Epithelial cell of esophagus (primary cell): ENCODE measurements around the gene ABCA10.

Experiments
- DNase-seq: peaks from one replicate; pipeline ENCODE4 v3.0.0; 2010; ENCODE audit warnings: low read depth
- H3K4me3 ChIP-seq: 2 replicates; pipeline ENCODE4 v1.5.1; 2011; ENCODE audit warnings: mild to moderate bottlenecking, low read length, control low read depth
- TF ChIP-seq, protein P1 (sequence below): IDR thresholded peaks from 2 replicates; pipeline ENCODE4 v1.5.1; 2011; ENCODE audit warnings: low read depth, mild to moderate bottlenecking, low read length, control low read depth, inconsistent platforms; ENCODE audit not compliant: insufficient read depth; ENCODE audit errors: missing control alignments

Gene ABCA10

DNA sequence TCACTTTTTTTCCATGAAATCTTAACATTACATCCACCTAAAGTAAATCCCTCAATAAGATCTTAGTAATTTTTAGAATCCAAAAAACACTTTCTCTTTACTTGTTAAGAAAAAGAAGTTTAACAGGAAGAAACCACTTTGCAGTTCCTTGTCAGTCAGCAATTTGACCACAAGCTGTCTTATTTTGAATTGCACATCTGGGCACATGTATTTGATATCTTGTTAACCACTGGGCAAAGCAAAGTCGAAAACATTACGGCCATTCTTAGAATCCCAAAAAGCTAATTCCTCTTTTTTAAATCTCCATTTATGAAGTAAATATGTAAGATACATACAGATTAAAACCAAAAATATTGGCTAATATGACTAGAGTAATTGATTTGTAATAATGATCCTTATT lies 1.1 kb downstream of the ABCA10 start:
- TF ChIP-seq, protein P1, sequence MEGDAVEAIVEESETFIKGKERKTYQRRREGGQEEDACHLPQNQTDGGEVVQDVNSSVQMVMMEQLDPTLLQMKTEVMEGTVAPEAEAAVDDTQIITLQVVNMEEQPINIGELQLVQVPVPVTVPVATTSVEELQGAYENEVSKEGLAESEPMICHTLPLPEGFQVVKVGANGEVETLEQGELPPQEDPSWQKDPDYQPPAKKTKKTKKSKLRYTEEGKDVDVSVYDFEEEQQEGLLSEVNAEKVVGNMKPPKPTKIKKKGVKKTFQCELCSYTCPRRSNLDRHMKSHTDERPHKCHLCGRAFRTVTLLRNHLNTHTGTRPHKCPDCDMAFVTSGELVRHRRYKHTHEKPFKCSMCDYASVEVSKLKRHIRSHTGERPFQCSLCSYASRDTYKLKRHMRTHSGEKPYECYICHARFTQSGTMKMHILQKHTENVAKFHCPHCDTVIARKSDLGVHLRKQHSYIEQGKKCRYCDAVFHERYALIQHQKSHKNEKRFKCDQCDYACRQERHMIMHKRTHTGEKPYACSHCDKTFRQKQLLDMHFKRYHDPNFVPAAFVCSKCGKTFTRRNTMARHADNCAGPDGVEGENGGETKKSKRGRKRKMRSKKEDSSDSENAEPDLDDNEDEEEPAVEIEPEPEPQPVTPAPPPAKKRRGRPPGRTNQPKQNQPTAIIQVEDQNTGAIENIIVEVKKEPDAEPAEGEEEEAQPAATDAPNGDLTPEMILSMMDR = no peak

DNA sequence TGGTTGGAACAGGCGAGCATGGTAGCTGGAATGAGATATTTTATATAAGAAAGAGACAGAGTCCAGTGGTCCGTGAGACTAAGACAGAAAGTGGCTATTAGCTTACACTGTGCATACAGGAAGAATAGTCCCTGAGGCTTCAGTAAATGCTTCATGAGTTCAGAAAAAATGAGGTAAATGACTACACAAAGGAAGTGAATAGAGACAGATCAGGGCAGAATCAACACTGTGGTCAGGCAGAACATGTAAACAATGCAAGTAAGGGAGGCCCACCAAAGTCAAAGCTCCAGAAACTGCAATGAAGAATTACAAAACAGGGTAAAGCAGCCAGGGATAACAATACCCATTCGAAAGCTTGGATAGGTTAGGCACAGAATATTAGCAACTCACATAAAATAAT lies 4.8 kb downstream of the ABCA10 start:
- TF ChIP-seq, protein P1 = no peak
- DNase-seq = peak; percentile 14

More for the DNA sequence above, 1.1 kb downstream of the ABCA10 start:
- H3K4me3 ChIP-seq = no peak overlapping the region
- DNase-seq = no peak

DNA sequence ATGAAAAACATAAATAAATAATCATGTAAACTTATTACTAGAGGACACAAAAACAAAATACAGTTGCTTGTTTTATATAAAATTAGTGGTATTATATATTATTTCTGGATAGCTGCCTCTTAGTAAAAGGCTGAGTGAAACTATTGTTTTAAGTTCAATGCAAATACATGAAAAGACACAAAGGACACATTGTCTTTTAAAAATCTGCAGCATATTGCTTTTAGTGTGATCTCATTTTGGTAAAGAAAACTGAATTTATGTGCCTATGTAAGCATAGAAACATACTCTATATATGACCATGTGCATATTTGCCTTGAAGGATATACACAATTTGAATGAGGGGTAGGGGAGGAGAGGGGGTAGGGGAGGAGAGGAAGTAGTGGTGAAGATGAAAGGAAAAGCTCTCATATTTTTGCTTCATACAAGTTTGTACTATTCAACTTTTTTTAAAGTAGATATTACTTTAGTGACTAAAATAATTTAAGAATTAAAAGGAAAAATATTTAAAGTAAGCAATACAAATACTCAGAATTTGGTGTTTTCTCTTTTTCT lies 5.8 kb downstream of the ABCA10 start:
- H3K4me3 ChIP-seq = no peak overlapping the region
- DNase-seq = no peak
- TF ChIP-seq, protein P1 = no peak

More for the DNA sequence above, 4.8 kb downstream of the ABCA10 start:
- no peak overlapping the region for H3K4me3 ChIP-seq

DNA sequence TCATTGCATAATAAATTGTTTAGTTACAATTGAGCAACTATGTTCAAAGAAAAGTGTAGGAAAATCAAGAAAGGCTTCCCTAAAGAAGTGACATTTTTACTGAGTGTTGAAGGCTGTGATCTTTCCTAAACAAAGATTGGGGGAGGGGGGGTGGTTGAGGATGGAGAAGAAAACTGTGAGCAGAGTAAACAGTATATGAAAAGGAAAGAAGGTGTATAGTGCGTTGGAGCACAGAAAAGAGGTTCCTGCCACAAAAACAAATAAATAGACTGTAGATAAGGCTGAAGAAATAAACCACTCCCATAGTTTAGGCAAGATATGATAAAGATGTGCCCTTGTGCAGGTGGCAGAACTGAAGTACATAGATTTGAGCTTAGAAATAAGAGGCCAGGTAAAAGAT lies 8.5 kb downstream of the ABCA10 start:
- TF ChIP-seq, protein P1 = no peak
- H3K4me3 ChIP-seq = no peak overlapping the region
- DNase-seq = no peak

DNA sequence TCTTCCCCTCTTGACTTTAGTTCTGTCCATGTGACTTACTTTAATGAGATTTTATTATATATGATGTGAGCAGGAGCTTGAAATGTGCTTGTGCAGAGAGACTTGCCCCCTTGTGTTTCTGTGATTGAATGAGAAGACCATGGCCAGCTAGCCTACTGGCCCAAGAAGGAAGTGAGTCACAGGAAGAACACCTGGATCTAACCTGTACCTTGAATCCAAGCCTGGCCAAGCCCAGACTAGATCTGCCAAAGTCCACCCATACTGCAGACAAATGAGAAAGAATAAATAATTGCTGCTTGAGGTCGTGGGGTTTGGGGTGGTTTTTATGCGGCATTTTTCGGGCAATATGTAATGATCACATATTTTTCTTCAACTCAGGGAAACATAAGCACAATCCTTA lies 9.6 kb downstream of the ABCA10 start:
- peak; percentile 42 for DNase-seq

DNA sequence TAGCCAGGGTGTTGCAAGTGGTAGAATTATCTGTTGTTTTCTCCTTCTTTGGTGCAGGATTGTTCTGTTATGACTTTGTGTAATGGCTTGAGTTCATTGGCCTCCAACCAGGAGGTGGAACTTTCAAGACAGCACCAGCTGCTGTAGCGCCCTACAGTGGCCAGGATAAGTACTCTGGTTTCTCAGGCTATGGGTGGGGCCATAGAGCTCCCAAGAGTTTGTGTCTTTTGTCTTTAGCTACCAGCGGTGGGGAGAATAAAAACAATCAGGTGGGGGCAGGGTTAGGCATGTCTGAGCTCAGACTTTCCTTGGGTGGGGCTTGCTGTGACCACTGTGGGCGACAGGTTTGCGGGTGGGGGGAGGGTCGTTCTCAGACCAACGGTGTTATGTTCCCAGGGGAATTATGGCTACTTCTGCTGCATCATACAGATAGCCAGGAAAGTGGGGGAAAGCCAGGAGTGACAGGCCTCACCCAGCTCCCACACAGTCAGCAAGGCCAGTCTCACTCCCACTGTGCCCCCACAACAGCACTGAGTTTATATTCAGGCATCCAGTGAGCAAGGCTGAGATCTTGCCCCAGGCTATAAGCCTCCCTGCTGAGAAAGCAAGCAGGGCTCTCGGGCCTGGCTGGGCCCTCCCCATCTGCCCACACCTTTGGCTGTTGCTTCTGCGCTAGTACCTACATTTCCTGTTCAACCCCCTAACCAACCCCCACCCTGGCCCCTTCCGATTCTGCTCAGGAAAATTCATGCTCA lies 15.4 kb downstream of the ABCA10 start:
- DNase-seq = peak; percentile 4
- TF ChIP-seq, protein P1 = no peak

More for the DNA sequence above, 9.6 kb downstream of the ABCA10 start:
- TF ChIP-seq, protein P1 = no peak
- H3K4me3 ChIP-seq = no peak overlapping the region

More for the DNA sequence above, 15.4 kb downstream of the ABCA10 start:
- H3K4me3 ChIP-seq = no peak overlapping the region
